Liver (tissue), 3 donors: ENCODE results near the gene AKT3.

Experiments
- CTCF ChIP-seq: fragments of 150-350 bp; IDR thresholded peaks from 2 replicates; pipeline ENCODE4 v1.5.1; 2017; ENCODE audit warnings: improper control_type of control experiment, low read depth, low read length; ENCODE audit not compliant: missing input control
- GABPA ChIP-seq, 2 donors: IDR thresholded peaks in 1 of 2; conservative IDR thresholded peaks in 1 of 2; 2 replicates each; pipeline ENCODE4 v1.6.1; 2016; ENCODE audit warnings: antibody characterized with exemption in 2 of 2, mild to moderate bottlenecking in 1 of 2, moderate library complexity in 1 of 2
- JUND ChIP-seq, 2 donors: IDR thresholded peaks; 2 replicates each; pipeline ENCODE4 v1.6.1; 2016; ENCODE audit warnings: antibody characterized with exemption in 2 of 2
- MAX ChIP-seq: IDR thresholded peaks from 2 replicates; pipeline ENCODE4 v1.6.1; 2016; ENCODE audit warnings: antibody characterized with exemption
- REST ChIP-seq: IDR thresholded peaks from 2 replicates; pipeline ENCODE4 v1.6.1; 2016; ENCODE audit warnings: antibody characterized with exemption, mild to moderate bottlenecking
- SP1 ChIP-seq: IDR thresholded peaks from 2 replicates; pipeline ENCODE4 v1.6.1; 2018; ENCODE audit warnings: antibody characterized with exemption, mild to moderate bottlenecking
- TF ChIP-seq, protein P1 (sequence below): IDR thresholded peaks from 2 replicates; pipeline ENCODE4 v1.6.1; 2016; ENCODE audit warnings: antibody characterized with exemption
- donor health status: healthy.
- donor health status: healthy.

DNA sequence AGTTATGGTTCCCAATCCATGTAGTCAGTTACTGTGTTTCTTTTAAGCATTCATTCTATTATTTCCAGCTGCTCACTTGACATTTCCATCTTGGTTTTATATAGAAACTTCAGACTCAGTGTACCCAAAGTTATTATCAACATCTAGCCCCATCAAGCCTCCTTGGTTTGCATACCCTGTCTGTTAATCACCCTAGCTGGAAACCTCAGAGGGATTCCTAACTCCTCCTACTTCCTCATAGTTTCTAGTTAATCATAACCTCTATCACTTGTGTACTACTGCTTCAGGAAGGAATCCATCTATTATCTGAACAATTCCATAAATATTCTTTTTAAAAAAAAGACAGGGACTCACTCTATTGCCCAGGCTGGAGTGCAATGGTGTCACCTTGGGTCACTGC is 300.9 kb downstream of the AKT3 start:
- TF ChIP-seq CTCF: no peak
- no peak for TF ChIP-seq GABPA (IDR thresholded peaks at IDR 0.05 in 1 of 2, conservative IDR thresholded peaks at IDR 0.05 in 1 of 2)
- no peak for TF ChIP-seq REST
- TF ChIP-seq SP1: no peak
- TF ChIP-seq MAX: no peak
- TF ChIP-seq, protein P1, sequence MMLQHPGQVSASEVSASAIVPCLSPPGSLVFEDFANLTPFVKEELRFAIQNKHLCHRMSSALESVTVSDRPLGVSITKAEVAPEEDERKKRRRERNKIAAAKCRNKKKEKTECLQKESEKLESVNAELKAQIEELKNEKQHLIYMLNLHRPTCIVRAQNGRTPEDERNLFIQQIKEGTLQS: no peak
- no peak for TF ChIP-seq JUND (IDR thresholded peaks at IDR 0.05)
